Prostate gland (tissue), 2 donors: ENCODE results near the gene TMEM266.

Source experiments
- CTCF ChIP-seq, 4 experiments: fragments of 200-600 bp in 2 of 4; fragments of 450-650 bp in 2 of 4; sonication (generic) in 2 of 4; IDR thresholded peaks; 1 replicate in 3 of 4; 2 replicates in 1 of 4; pipeline ENCODE4 v1.5.1; 2016 to 2019; ENCODE audit warnings: antibody characterized with exemption in 4 of 4, mild to moderate bottlenecking in 2 of 4, moderate library complexity in 2 of 4
- POLR2A ChIP-seq: fragments of 450-650 bp; IDR thresholded peaks from one replicate; pipeline ENCODE4 v1.6.1; 2016; ENCODE audit warnings: antibody characterized with exemption, mild to moderate bottlenecking

- TF ChIP-seq CTCF (IDR thresholded peaks at IDR 0.05) (peak in 1 of 4 experiments; percentile 40), POLR2A (no peak)
These were observed 125.9 kb downstream of the TMEM266 start for GRCh38 chr15:76185716-76186115.
